ENCODE results near the gene ADAMTS2.

Gene ADAMTS2

DNA sequence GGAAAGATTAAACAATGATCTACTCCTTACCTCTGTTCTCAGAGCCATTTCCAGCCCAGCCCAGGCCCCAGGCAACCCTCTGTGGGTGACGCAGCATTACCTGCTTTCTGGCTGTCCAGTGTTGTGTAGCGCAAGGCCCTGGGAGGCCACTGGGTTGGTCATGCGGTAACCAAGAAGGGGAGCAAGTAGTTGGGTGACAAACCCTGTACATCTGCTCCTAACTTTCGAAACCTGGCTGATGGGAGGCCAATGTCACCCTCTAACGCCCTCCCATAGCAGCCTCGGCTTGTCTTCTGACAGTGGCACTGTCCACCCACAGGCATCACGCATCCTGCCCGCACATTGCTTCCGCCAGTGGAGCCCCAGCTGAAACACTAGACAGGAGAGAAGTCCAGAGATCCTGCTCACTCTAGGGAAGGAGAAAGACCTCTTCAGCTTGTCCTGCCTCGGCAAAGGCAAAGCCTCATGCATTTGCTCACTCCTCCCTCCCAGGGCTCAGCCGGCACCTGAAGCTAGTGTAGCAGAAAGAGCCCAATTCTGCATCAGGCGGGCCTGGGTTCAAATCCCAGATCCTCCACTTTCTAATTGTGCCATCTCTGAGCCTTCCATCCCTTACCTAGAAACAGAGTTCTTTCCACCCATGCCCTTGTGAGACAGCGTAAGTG lies 94.6 kb downstream of the ADAMTS2 start:
- DNase-seq = no peak

DNA sequence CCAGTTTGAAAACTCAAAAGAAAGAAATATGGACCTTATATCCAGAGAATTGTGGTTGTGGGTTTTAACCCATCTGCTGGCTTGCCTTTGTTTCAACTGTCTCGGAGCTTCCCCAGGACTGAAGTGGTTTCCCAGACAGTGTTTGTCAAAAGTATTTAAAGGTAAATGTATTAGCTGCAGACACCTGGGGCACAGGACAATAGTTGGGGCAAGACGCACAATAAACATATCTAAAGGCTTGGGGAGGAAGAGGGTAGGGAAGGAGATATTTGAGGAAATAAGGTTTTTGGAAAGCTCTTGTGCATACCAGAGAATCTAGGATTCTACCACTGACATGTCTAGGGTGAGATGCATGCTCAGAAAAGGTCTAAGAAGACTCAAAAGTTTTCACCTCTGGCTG lies 99.0 kb downstream of the ADAMTS2 start:
- no peak for DNase-seq

DNA sequence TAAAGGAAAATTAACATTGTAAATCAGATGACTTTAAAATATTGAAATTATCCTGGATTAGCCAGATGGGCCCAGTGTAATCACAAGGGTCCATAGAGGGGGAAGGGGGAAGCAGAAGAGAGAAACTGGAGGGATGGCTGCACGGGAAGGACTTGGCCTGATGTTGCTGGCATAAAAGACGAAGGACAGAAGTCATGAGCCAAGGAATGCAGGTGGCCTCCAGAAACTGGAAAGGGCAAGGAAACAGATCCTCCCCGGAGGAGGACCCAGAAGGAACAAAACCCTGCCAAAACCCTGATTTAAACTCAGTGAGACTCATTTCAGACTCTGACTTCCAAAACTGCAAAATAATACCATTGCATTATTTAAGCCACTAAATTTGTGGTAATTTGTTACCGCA lies 100.2 kb downstream of the ADAMTS2 start:
- no peak for DNase-seq

DNA sequence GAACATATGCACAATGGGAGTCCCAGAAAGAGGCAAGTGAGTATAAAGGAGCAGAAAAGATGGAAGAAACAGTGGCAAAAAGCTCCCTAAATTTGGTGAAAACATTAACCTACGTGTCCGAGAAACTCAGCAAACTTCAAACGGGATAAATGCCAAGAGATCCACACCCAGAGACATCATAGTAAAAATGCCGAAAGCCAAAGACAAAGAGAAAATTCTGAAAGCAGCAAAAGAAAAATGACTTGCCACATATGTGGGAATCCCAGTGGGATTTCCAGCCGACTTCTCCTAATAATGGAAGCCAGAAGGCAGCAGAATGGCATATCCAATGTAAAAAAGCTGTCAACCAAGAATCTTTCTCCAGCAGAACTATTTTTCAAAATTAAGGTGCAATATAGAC lies 101.2 kb downstream of the ADAMTS2 start:
- DNase-seq = no peak

DNA sequence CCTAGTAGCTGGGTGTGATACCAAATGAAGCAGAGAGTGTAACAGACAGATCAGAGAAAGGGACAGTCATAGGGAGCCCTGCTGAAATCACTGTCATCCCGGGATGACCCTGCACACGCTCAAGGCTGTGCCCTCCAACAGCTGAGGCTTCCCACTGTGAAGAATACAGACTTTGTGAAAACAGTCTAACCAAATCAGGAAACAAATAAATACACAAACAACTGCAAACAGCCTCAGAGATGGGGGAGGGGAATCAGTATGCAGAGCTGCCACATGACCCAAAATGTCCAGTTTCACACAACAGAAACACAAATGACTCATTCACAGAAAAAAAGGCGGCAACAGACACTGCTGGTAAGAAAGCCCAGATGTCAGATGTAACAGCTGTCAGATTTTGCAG lies 101.9 kb downstream of the ADAMTS2 start:
- no peak for DNase-seq

DNA sequence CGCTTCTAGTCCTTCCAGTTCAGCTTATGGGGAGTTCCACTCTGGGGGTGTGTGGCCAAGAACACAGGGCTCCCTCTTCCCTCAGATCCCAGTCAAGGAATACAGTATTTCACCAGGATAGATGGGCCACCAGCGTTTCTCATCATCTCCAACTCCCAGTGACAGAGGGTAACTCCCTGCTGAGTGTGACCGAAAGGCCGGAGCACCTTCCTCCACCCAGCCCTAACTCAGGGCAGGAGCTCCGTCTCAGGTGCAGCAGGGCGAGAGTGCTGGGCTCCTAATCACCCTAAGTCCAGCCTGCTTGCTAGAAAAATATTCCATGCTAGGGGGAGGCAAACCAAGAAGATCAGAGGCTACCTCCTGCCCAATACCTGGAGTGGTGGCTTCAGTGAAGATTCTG lies 102.6 kb downstream of the ADAMTS2 start:
- no peak for DNase-seq

DNA sequence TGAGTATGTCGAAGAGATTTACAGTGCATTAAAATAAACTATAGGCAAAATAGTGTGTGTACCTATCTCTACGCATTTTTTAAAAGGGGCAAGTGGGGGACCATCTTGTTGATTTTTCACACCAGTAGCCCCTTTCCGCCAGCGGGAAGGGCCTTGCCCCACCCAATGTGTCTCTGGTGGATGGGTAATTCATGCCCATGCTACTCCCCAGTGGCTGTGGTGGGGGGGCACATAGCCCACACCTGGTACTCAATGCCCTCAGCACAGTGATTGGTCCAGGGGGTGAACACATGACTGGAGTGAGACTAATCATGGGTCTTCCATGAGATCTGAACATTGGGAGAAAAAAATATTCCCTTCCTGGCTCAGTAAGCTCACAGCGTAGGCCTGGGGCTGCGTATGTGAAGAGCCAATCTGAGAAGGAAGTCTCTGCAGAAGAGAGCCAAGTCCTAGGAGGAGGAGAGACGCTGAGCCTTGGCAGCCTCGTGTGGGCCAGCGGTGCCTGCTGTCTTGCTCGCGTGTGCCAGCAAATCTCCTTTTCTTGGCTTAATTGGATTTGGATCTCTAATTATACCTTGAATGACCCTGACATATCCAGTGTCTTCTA lies 103.4 kb downstream of the ADAMTS2 start:
- no peak for DNase-seq

DNA sequence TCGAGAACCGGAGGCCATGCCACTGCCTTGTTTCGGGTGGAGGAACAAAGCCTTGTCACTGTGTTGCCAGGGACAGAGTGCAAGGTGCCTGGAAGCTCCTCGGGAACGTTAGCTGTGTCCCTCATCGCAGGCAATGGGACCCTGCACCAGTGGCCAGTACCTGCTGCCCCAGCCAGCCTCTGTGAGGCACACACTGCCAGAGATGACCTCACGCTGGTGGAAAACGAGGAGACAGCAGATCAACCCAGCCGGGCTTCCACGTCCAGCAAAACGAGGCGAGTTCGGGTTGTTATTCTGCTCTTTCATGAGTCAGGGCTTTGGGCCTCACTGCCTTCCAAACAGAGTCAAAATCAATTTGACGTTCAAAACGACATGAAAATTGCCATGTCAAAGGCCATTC lies 104.1 kb downstream of the ADAMTS2 start:
- DNase-seq = no peak

DNA sequence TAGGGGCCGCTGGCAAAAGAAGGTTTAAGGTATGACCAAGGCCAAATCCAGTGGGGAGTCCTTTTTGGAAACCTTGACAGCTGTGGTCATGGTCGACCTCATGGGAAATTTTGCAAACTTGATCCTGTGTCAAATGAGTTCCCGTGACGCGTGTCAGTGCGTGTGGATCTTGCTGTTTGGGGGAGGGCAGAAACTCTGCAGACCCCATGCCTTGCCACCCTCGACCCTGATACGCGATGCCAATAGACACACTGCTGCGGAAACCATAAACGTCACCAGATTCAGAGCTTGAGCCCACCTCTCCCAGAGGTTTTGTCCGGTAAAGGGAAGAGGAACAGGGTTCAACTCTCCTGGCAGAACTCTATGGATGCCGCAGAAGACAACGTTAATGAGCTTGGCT lies 104.7 kb downstream of the ADAMTS2 start:
- no peak for DNase-seq

DNA sequence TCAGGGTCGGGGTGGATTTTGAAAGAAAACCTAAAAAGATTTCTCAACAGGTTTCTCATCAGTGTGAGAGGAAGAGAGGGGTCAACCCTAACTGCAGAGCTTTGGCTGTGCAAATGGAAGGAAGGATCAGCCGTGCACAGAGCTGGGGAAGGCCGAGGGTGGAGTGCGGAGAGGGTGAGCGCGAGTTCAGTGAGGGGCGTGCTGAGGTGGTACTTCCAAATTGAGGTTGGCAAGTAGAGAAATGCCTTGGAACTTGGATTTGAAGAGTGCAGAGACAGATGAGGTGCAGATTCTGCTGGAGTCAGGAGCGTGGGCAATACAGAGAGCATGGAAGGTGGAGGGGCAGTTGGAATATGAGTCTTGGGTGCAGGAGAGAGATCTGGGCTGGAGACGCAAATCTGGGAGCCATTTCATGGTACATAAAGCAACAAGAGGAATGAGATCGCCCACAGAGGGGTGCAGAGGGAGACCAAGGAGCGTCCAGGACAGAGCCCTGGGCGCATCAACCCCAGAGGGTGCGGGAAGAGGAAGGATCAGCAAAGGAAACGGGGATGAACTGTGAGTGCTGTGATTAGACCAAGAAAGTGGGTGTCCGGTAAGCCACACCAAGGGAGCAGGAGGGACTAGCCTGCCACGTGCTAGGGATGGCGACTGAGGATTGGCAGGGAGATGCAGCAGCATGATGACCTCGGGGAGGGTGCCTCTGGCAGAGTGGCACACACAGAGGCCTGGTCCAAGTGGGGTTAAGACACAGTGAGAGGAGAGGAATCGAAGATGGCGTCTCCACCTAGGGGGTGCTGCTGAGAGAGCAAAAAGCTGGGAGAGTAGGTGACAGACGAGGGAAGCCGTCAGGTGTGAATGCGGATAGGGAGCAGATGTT lies 105.8 kb downstream of the ADAMTS2 start:
- DNase-seq = no peak

DNA sequence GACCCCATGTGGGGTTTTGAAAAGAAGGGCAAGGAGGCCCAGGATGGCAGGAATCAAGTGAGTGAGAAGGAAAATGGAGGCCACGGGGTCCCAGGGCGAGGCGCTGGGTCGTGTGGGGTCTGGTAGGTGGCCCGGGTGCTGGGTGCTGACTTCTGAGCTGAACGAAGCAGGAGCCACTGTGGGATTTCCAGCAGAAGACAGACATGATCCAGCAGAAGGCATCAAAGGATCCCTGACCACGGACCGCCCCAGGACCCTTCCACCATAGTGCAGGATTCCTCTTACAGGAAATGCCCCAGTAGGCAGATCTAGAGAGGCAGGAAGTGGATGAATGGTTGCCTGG lies 106.7 kb downstream of the ADAMTS2 start:
- no peak for DNase-seq

DNA sequence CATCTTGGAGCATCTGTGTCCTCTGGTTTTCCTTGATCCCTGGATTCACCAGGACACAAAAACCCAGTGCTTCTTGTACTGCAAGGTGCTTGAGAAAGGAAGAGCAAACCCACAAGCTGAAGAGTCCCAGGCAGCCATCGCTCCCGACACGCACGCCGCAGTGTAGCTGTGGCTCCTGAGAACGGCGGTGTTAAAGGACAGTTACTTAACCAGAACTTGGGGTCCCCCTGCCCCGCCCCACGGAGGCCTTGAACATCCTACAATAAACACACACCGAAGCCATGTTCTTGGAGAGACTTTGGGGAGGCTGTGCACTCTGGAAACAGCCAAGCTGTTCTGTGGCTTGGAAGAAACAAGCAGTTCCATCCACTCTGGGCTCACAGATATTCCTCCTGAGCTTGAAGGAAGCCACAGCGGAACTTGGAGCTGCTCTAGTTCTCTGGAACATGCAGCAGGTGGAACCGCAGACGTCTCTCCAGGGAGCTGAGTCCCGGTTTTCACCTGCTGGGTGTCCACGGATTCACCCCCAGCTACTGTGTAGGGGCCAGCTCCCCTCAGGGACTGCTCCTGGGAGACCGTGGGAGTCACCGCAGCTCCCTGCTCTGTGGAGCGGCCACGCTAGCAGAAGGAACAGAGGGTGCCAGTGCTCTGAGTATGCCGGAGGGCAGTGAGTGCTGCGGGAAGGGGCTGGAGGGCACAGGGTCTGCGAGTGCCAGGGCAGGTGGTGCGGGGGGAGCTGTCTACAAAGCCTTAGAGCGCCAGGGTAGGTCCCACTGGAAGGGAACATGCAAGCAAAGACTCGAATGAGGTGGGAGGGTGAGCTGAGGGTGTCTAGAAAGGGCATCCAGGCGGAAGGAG lies 107.3 kb downstream of the ADAMTS2 start:
- DNase-seq = no peak

DNA sequence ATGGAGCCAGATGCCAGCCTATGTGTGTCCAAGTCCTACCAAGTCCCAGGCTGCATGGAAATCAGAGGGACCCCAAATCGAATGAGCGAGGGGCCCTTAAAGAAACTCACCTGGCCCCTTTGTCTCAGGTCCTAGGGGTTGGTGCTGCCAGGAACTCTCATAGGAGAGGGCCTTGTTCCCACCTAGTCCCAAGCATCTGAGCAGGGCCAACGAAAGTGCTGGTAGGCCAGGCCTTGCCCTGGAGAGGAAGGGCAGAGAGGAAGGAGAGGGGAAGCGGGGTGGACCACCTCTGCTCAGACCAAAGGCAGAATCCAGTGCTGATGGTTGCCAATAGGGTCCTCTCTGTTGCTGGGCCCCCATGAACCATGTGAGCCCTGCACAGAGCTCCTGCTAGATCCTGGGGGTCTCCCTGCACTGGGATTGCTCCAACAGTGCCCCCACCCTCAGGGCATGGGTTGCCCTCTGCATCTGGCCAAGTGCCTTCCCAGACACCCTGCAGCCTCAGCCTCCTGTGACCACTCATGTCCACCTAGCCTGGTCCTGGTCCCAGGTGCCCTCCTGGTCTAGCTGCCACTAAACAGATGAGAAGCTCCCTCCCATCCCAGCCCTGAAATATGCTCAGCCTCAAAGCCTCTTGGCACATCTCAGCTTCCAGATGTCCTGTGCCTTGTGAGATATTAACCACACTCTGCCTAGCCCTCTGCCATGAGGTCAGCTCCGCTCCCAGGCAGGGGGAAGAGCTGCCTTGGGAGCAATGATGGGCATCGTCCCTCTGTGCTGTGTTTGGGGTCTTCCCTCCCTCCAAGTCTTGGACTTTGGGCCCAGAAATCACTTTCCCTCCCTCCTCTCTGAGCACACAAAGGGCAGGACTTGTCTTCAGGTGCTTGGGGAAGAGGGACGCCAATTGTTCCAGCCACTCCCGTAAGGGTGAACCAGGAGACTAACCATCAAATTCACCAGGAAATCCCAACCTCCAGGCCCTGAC lies 109.6 kb downstream of the ADAMTS2 start:
- DNase-seq = no peak

DNA sequence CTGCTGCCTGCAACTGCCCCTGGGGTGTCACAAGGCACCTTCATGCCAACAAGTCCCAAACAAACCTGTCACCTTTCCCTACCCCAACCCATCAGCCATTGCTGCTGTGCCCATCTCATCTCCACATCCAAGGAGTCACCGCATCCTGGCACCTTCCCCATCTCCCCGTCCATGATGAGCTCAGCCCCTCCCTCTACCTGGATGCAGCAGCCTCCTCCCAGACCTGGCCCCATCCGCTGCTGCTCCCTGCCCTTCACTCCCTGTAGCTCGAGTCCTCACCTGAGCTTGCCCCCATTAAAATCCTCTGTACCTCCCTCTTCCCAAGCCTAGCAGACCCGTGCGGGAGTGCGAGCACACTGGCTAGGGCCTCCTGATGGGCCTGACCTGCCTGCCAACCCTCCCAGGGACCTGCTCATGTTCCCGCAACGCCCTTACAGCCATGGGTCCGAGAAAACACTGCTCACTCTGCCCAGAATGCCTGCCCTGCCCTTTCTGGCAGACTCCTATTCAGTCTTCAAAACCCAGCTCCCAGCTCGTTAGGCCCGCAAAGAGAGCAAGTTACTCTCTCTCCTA lies 110.6 kb downstream of the ADAMTS2 start:
- DNase-seq = no peak

DNA sequence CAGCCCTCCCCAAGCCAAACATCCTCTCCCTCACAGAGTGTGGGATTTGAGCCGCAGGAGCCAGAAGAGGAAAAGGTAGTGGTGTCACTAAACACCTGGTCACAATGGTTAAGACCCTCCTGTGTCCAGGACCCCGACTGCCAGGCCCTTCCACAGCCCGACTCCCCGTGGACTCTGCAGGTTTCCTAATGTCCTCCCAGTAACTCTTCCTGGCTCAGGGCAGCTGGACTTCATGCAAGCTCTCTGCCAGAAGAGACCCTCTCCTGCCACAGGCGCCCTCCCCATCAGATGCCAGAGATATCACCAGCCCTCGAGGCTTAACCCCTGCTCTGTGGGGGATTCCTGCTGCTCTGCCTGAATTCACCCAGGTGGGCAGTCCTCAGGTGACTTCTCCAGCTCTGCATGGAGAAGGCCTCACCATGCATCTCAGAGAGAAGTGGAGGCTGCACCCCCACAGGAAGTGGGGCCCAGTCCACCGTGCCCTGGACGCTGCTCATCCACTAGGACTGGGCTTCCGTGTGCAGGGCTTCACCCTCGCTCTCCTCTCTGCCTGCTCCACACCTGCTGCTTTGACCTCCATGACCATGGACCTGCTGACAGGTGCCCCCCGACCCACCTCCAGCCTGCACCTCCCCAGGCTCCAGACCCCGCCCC lies 111.2 kb downstream of the ADAMTS2 start:
- DNase-seq = no peak

DNA sequence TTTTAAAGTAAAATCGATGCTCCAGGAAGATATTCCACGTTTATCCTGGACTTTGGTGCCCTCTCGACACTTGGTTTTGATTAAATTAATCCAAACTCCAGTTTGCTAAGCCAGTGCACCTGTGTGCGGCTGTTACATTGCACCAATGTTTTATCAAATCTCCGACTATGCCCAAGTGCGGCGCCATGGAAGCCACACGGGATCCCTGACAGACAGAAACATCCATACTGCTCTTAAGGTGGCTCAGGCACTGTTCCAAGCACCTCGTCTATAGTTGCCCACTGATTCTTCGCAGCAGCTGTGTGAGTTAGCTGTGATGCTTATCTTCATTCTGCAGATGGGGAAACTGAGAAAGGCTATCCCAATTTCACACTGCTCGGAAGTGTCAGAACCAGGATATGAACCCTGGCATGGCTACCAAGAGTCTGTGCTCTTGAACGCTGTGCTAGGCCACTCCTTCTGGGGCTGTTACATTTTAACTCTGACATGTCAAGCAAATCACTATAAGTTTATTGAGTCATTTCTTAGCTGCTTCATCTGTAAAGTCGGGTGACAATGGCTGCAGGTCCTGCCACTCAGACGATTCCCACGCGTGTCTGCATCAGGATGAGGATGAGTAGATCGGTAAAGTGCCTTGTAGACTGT lies 113.0 kb downstream of the ADAMTS2 start:
- no peak for DNase-seq

DNA sequence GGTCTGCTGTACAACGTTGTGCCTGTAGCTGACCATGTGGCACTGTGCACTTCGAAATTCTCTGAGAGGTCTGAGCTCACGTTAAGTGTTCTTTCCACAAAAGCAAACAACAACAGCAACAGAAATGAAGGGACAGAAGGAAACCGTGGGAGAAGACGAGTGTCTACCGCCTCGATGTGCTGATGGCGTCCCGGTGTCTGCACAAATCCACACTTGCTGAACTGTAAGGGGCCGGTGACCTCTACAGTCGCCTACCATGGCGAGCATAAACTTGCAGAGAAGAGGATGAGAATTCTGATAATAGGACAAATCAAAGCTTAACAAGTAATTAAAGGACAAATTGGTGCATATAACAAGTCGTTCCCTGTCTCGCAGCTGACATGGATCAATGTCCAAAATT lies 114.0 kb downstream of the ADAMTS2 start:
- no peak for DNase-seq

DNA sequence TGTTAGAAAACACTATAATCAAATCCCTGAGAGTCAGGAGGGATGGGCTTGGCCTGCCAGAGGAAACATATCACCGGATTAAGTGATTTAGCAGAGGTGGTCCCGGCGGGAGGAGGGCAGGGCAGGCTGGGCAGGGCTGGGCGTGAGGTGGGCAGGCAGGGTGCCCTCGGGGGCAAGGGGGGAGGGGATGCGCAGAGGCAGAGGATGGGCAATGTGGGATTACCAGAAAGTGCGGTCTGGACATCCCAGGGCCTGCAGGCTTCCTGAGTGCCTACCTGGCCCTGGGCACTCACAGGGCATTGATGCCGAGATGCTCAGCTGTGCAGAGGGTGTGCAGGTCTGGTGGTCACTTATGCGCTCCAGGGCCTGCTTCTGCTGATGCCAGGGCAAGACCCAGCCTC lies 115.2 kb downstream of the ADAMTS2 start:
- no peak for DNase-seq

DNA sequence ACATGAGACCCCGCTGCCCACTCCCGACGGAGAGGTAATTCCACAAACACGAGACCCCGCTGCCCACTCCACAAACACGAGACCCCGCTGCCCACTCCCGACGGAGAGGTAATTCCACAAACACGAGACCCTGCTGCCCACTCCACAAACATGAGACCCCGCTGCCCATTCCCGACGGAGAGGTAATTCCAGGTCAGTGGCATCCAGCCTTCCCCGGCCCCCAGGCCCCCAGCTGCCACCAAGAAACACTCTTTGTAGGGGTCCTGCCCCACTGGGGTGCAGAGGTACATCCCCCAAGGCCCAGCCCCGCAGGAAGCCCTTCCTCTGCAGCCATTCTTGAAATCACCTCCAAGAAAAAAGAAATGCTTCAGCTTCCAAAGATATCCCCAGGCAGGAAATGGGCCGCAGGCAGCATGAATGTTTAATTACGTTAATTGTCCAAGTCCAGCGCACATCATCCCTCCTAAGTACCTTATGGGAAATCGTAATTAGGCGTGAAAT lies 115.9 kb downstream of the ADAMTS2 start:
- no peak for DNase-seq

All from NCI-H1694 (cell line).